LHCN-M2 (cell line): Measurements from ENCODE around the gene TSC22D3. TPM values are rescaled to one million over a fixed set of nuclear protein-coding genes. Genes with fewer than 3 reads are reported as not detected.
"Not testable (repeated sequence)": the region's sequence is repeated elsewhere in the genome, so short reads cannot be mapped to it uniquely, and the experiment has no call there.

Experiments
- DNase-seq: peaks from one replicate; pipeline ENCODE4 v3.0.0-alpha.2; 2012; ENCODE audit warnings: low read depth
- total RNA-seq: library from RNA; depleted of rRNA; stranded (reverse); fragments of >200 nt; gene quantifications from 2 replicates; pipeline ENCODE4 v1.2.3, GENCODE V29; 2014

Gene TSC22D3
- total RNA-seq, 1 experiment from 2014 or later: 245 TPM

DNA sequence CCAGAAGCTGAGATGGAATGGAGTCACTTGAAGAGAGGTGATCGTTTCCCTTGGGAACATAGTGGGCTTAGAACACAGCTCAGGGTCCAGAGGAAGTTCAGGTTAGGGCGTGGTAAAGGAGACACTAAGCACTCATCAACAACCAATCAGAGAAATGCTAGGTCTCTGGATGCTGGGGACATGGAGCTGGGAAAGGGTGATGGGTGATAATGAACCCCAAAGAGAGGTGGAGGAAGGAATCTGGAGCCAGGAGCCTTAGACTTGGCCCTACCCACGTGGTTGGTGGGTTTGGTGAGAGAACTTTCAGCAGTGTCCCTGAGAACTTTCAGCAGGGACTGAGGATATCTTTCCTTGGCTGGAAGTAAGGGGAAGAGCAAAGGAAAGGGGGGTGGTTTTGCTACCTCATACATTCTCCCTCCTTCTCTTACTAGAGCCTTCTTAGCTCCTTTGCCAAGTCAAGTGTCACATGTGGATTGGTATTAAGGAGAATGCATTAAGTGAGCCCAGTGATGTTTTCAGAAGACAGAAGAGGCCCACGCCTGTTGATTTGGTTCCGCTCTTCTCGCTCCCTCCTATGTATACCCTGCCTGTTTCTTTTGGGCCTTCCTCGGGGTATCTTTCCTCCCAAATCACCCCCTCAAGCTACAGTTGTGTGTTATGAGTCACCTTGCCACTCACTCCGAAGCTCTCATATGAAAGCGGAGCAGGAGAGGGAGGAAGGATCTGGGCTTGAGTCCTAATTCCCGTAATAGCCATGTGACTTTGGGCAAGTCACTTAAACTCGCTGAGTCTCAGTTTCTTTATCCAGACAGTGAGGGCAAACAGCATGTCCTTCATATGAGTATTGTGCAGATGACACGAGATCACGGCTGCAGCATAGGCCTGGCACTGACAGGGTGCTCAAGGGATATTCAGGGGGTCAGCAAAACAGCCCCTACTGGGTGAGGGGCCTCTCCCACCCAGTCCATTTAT lies 63.1 kb downstream of the TSC22D3 start:
- peak; percentile 81 for DNase-seq

DNA sequence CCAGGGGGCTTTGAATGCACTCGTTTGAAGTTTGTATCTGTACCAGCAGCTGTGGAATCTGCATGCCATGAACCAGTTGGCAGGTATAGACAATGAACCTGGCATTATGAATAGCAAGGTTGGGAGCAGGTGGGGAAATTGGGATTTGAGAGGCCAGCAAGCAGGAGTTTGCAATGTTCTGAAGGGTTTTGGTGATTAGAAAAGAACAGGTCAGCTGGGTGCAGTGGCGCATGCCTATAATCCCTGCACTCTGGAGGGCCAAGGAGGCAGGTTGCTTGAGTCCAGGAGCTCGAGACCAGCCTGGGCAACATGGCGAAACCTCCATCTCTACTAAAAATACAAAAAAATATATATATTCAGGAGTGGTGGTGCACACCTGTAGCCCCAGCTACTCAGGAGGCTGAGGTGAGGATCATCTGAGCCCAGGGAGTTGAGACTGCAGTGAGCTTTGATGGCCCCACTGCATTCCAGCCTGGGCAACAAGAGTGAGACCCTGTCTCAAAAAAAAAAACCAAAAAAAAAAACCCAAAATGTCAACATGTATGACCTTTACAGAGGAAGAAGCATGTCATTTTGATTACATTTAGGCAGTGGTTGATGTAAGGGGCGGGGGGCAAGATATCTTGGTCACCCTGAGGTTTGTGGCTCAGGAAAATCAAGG lies 63.9 kb downstream of the TSC22D3 start:
- DNase-seq: peak; percentile 42

DNA sequence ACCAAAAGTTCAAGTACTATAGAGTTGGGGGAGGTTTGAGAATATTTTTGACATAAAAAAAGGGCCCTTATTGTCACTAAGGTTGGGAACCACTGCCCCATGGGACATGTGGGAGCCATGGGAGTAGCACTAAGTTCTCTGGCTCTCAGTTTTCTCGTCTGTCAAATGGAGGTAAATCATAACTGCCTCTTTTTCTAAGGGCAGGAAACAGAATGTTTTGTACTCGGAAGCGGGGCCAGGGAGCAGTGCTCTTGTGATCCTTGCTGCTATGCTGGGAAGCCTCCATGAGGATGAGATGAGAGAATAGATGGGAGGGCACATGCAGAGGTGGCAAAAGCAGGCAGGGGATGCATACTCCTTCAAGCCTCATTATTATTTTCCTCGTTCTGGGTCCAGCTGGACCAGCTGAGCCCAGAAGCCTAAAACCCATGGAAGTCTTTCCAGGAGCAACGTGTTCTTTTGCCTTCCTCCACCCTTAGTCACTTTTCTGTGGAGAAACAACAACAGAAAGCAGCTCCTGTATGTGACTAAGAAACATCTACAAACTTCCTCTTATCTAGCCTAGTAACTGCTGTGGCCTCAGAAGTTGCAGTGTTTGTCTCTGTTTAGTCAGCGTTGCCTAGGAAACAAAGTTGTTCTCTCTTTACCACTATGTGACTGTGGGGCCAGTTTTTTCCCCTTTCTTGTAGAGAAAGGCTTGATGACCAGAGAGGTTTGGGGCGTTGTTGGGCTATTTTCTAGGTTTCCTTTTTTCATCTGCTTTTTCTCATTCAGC lies 64.8 kb downstream of the TSC22D3 start:
- peak; percentile 97 for DNase-seq

DNA sequence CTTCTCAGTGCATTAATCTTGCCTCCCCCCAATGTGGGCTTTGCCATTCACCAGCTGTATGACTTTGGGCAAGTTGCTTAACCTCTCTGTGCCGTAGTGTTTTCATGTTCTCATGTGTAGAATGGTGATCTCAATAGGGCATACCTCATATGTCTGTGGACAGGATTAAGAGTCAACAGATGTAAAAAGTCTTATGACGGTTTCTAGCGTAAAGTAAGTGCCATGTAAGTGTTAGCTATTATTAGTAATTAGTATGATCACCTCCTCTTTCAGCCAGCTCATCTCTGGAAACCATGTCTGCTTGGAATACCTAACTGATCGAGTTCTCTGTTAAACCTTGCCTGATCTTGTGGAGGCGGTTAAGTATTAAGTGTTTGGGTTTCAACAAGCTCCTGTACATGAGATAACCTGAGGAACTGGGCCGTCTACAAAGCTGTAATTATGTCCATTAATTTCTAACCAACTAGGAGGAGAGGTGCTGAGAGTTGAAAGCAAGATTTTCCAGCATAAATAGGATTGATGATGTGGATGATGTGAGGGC lies 66.3 kb downstream of the TSC22D3 start:
- no peak for DNase-seq

DNA sequence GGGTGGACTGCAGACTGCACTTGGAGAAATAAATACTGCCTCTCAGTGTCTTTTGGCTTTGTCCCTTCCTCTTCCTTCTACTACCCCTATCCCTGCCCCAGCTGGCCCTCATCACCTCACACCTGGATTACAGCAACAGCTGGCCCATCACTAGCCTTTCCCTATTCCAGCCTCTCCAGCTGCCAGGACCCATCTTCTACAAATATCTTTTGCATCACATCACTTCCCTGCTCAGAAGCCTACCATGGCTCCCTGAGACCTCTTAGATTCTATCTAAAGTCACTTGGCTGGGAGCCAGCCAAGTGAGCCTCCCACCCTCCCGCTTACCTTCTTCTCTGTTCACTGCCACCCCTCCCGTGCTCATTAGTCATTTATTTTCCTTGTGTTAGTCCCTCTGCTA lies 66.8 kb downstream of the TSC22D3 start:
- peak; percentile 62 for DNase-seq

DNA sequence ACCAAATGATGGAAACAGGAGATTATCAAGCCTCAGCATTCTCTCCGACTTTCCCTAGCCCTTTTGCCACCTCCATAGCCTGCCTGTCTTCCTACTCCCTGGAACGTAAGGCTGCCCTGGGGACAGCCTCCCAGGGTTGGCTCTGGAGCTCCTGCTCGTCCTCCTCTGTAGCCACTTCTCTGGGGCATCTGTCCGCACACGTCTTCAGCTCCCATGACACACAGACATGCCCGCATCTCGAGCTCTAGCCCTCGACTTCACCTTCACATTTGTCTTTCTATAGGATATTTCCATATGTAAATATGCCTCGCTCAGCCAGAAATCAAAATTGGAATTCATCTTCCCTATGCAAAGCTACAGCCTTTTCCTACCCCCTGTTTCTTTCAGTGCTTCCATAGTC lies 67.7 kb downstream of the TSC22D3 start:
- DNase-seq: no peak

DNA sequence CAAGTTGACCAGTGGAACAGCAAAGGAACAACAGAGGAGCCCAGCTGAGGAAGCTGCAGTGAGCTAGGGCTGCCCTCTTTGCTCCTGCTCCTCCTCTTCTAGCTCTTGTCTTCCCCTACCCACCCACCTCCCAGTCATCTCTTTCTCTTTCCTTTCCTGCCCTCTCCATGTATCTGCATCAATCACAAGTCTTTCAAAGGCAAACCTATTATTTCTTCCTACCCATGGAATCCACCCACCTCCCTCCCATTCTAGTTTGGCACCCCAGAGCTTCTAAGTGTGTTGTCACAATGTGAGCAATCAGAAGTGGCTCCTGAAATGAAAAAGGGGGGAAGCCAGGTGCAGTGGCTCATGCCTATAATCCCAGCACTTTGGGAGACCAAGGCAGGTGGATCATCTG lies 69.3 kb downstream of the TSC22D3 start:
- no peak for DNase-seq

DNA sequence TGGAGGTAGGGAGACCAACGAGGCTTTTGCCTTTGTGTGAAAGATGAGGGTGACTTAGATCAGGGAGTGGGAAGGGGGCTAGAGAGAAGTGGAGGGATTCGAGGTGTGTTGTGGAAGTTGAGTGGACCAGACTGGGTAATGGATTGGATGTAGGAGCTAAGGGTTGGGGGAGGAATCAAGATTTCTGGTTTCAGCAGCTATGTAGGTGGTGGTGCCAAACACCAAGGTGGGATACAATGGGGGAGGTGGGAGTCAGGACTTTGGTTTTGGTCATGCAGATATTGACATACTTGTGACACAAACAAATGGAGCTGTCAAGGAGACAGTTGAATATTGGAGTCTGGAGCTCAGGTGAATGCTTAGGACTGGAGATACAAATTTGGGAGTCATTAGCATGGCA lies 71.0 kb downstream of the TSC22D3 start:
- DNase-seq: no peak

DNA sequence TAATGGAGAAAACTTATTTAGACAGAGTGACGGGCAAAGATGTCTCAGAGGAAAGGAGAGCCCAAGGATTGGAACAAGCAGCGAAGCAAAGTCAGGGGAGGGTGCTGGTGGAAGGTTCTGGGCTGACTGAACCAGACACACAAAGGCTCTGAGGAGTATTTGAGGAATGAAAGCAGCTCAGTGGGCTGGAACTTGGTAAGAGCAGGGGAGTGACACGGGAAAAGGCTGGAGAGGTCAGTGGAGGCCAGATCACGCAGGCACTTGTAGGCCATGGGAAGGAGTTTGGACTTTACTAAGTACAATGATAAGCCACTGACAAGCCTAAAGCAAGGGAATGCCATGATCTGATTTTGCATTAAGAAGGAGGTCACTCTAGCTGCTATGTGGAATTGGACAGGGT lies 71.4 kb downstream of the TSC22D3 start:
- no peak for DNase-seq

DNA sequence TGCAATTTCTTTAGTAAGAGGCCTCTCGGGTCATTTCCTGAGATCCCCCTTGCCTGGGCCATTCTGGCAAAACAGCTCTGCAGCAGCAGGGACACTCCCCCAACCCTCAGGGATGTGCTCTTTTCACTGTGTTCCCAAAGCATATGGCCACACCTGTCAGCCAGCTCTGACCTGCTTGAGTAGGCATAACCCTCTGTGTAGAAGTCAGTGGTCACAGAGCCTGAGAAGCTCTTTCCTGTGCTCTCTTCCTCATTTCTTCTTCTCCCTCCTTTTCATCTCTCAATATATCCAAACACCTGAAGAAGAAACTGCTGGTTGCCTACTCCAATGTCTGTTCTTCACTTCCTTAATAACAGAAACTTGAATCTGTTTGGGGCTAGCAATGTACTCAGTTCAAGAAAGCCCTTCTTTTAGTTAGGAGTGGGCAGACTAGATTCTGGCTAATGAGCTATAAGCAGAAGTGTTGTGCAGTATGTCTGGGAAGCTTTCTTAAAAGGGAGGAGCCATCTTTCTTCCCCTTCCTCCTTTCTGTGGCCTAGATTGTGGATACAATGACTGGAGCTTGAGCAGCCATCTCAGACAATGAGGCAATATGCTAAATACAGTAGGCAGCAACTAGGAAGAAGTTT lies 74.0 kb downstream of the TSC22D3 start:
- DNase-seq: peak; percentile 44

DNA sequence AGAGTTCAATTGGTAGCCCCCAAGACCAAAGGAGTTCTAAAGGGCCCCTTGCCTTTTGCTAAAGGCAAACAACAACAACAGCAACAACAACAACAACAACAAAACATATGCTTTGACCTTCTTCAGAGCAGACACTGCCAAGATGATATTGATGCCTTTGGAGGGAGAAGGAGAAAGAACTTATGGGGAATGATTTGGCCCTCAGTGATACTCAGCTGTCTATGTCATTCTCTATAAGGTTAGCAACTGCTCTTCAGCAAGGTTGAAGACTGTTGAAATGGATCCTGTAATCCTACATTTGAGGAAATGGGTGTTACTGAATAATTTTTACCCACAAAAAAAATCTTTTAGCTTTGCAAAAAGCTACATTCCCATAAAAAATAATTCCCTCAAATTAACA lies 74.8 kb downstream of the TSC22D3 start:
- DNase-seq: peak; percentile 47

DNA sequence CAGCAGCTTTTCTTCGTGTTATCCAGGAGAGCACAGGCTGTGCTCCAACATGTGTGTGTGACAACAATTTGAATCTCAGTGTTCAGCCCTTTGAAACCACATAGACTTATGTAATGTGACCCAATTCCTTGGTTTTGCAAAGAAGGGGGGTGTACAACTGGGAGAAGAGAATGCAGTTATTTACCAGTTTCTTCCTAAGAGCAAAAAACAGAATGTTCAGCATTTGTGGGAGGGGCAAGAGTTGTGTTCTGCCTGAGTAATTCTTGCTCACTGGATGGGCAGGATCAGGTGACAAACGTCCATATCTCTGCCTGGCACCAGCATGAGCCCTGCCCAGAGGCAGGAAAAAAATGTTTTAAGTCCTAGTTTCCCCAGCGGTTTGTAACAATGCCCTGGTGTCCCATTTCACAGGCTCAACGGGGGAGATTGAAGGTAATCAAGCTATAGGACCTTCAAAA lies 75.2 kb downstream of the TSC22D3 start:
- DNase-seq: peak; percentile 96

DNA sequence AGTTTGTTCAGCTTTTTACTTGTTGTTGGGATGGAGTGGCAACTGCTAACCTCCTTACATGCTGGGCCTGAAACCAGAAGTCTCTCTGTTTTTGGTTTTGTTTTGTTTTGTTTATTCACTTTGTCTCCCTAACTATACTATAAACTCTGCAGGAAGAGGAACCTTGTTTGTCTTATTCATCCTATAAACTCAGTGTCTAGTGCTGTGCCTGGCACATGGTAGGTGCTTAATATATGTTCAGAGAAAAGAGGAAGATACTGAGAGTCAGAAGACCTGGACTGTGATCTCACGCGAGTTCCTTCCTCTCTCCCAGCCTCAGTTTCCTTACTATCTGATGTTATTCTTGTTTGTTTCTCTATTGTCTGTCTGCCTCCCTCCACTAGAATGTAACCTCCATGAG lies 76.0 kb downstream of the TSC22D3 start:
- no peak for DNase-seq

DNA sequence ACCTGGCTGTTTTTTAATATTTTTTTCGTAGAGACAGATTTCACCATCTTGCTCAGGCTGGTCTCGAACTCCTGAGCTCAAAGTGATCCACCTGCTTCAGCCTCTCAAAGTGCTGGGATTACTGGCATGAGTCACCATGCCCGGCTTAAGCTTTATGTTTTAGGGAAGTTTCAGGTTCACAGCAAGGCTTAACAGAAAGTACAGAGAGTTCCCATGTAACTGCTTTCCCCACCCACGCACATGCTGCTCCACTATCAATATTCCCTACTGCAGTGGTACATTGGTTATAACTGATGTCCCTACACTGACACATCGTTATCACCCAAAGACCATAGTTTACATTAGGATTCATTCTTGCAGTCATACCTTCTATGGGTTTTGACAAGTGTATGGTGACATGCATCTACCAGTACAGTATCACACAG lies 84.6 kb downstream of the TSC22D3 start:
- DNase-seq: peak; percentile 84

DNA sequence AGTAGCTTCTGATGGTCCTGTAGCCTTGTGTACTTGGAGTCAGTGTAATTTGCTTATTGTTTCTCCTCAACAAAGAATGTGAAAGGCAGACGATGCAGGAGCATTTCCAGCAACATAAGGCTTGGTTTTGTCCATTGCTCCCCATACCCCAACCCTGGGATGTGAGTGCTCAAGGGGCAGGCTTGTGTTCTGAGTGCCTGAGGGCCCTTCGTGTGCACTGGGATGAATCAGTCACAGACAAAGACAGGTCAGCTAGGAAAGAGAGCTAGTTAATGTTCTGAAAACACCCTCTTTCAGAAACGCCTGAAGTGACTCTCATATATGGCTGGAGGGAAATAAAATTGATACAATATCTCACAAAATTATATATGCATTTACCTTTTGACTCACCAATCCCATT lies 88.1 kb downstream of the TSC22D3 start:
- DNase-seq: no peak

DNA sequence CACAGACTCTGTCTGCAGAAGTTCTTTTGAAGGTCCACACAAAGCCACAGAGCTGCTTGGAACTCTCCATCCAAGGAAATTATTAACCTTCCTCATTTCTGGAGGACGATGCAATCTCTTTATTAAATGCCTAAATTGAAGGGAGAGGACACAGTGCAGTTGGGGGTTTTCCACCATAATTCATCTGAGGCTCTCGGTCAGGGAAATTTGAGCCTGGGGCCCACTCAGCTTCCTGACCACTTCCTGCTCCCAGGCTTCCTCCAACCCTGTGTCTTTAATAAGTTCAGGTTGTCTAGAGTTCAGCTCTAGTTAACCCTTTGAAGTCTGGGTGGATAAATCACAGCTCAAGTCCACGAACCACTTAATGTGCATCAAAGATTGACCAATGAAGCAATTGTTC lies 88.8 kb downstream of the TSC22D3 start:
- peak; percentile 45 for DNase-seq

DNA sequence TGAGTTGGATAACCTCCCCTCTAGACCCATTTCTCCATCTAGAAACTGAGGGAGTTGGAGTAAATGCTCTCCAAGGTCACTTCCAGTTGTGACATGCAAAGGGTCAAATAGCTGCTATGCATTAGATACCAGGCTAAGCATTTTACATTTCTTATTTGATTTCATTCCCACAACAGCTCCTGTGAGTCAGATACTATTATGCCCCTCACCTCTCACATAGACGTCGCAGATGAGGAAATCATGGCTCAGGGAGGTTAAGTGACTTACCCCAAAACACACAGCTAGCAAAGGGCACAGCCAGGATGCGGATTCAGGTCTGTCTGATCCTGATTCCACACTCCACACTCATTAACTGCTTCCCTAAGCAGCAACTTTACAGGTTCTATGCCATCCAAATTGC lies 89.6 kb downstream of the TSC22D3 start:
- no peak for DNase-seq

DNA sequence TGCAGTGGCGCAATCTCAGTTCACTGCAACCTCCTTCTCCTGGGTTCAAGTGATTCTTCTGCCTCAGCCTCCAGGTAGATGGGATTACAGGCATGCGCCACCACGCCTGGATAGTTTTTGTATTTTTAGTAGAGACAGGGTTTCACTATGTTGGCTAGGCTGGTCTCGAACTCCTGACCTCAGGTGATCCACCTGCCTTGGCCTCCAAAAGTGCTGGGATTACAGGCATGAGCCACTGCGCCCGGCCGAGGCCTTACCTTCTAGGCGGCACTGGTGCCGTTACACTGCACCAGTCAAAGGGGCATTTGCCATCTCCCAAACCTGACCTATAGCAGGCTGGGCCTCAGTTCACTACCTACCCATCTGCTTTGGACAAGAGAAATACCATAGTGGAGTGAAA lies 90.0 kb downstream of the TSC22D3 start:
- not testable (repeated sequence) for DNase-seq

DNA sequence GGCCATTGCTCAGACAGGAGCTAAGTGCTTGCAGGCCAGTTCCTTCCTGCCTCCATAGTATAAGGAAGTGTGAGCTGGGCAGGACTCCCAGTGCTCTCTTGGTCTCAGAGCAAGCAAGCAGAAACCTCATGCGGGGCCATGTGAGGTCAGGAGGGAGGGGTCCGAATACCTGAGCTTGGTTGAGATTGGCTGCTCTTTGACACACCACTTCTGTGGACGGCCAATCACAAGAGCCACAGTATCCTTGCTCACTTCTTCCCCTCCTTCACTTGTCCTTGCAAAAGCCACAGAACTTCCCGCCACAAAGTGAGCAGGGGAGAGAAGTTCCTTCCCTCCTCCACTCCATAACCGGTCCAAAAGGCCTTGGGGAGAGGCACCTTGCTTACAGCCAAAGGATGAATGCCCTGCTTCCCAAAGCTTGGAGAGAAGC lies 90.6 kb downstream of the TSC22D3 start:
- DNase-seq: peak; percentile 52

DNA sequence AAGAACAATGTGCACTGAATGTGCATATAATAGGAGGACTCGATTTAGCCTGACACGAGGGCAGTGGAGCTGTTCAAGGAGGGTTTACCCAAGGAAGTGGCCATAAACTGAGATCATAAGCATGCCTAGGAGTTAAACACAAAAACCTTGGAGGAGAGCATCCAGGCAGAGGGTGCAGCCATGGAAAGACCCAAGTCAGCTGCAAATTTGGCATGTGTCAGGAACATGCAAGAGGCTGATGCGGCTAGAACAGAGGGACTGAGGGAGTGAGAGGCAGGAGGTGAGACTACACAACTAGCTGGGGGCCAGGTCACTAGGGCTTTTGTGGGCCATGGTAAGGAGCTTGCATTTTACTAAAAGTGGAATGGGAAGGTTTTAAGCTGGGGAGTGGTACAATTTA lies 91.7 kb downstream of the TSC22D3 start:
- DNase-seq: no peak
